Stimulated activated CD4-positive, alpha-beta T cell treated with anti-CD3 and anti-CD28 coated beads, Interleukin-1b, Interleukin-23, amount 100 ng/mL, for 4 hours (primary cell): ENCODE measurements around the gene NUP37.
"Not testable (repeated sequence)": the region's sequence is repeated elsewhere in the genome, so short reads cannot be mapped to it uniquely, and the experiment has no call there.

Experiments
- DNase-seq, 2 donors: peaks; one replicate each; pipeline ENCODE4 v3.0.0-alpha.2; 2020; ENCODE audit warnings: low read depth in 2 of 2

NUP37 gene

DNA sequence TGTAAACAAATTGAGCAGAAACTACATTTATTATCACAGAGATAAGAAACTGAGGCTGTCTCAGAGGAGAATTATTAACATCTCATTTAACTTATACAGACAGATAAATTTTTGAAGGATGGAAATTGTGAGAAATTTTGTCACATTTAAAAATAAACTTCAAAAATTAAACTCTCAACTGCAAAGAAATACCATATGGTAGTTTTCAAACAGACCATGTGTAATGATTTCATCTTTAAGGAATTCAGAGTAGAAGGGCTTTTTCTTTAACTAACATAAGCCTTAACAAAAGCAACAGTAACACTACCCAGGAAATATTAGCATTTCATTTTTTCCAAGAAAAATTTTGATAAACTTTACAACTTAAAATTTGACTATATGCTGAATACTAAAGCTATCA, 26.6 kb downstream of the NUP37 start:
- no peak for DNase-seq

DNA sequence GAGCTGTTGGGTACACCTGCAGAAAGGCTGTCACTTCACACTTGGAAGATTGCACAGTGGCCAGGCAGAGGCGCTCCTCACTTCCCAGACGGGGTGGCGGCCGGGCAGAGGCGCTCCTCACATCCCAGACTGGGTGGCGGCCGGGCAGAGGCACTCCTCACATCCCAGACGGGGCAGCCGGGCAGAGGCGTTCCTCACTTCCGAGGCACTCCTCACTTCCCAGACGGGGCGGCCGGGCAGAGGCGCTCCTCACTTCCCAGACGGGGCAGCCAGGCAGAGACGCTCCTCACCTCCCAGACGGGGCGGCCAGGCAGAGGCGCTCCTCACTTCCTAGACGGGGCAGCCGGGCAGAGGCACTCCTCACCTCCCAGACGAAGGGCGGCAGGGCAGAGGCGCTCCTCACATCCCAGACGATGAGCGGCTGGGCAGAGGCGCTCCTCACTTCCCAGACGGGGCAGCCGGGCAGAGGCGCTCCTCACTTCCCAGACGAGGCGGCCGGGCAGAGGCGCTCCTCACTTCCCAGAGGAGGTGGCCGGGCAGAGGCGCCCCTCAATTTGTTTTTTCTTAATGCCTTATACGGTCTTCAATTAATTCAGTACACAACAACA, 30.6 kb downstream of the NUP37 start:
- not testable (repeated sequence) for DNase-seq

- no peak for DNase-seq
Observed at GRCh38 chr12:102080842-102081241, 39.1 kb downstream of the NUP37 start.

DNA sequence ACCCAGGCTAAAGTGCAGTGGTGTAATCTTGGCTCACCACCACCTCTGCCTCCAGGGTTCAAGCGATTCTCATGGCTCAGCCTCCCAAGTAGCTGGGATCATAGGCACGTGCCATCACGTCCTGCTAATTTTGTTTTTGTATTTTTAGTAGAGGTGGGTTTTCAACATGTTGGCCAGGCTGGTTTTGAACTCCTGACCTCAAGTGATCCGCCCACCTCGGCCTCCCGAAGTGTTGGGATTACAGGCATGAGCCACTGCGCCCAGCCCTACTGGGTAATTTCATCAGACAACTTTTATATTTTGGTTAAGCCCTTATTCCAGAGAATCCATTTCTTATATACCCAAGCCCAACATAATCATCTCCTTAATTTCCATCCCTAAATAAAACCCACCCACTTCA, 47.8 kb downstream of the NUP37 start:
- not testable (repeated sequence) for DNase-seq

DNA sequence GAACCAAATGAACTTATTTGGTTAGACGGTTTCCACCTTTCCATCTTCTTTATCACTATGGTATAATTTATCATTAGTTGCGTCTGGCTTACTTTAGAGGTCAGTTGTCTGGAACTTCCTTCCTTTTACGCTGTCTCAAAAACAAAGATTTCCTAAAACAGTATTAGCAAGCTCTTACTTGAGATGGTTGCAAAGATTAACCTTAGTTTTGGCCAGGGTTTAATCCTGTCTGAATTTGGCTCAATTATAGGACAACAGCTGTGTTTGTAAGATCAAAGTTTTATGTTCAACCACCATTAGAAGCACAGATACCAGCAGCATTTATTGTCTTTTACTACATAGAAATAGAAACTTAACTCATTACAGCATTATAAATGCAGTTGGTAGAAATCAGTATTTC, 50.2 kb downstream of the NUP37 start:
- DNase-seq: no peak

DNA sequence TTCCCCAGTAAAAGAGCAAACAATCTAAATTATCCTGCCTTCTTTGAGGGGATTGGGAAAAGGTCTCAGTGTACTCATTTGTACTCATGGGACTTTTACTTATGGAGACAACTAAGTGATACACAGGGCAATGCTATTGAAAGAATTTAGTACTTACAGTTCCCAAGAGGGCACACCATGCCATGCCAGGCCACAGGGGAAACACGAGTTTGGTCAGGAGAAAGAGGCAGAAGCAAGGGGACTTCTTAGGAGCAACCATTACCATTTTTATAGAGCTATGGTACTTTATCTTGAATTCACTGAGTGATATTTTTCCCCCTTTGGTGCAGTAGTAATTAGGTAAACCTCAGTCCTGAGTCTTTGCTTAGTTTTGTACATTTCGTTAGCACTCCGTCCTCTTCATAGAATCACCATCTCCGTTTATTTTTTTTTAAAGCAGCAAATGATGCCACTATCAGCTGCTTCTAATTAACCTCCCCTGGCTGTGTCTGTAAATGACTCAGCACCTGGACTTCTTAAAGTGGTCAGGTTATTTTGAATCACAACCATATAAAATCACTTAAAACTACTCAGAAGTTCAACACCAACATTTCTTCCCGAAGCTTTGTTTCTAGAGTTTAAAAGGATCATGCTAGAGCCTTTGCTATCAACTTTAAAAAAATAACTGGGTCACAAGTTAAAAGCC, 52.2 kb downstream of the NUP37 start:
- no peak for DNase-seq

DNA sequence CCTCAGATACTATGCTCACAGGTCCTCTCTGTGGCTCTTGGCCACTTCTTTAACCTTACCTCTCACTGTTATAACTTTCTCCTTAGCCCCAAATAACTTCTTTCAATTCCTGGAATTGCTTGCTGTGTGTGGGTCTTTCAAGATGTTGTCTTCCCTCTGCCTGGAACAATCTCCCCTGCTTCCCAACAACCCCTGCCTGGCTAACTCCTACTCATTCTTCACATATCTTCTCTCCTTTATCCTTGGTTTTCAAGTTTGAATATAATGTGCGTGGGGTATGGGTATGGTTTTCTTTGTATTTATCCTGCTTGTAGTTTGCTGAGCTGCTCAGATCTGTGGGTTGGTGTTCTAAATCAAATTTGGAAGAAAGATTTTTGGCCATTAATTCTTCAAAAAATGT, 55.4 kb downstream of the NUP37 start:
- no peak for DNase-seq

GRCh38 chr12:102063069-102063468, 56.8 kb downstream of the NUP37 start:
- no peak for DNase-seq

GRCh38 chr12:102062419-102062806, 57.5 kb downstream of the NUP37 start:
- no peak for DNase-seq

GRCh38 chr12:102061560-102062418, 58.1 kb downstream of the NUP37 start, which contains the start of gene WASHC3:
WASHC3 (minus strand) TSS chr12:102061991; CDS start chr12:102061962, 29 bp downstream.
- DNase-seq: peak; percentile 89 to 91

DNA sequence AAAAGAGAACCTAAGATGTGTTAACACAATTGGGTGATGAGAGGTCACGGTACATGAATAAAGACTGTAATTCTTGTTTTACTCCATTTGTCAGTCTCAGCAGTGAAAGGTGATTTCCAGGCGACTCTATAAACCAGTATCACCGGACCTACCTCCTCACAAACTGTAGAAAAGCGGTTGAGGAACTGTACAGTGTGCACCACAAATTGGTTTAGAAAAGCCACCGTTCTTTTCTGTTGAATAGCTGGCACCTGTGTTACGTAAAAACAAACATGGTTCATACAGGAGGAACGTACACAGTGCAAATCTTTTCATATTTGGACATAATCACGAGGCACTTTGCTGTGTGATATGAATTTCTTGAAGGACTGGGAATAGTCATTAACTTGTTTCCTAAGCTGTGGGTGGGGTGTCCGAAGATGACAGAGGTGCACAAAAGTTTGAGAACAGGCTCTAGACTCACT, 58.8 kb downstream of the NUP37 start:
- no peak for DNase-seq

- no peak for DNase-seq
Observed at GRCh38 chr12:102059343-102059742, 60.6 kb downstream of the NUP37 start.

- DNase-seq: no peak
Observed at GRCh38 chr12:102054345-102054744, 65.6 kb downstream of the NUP37 start.

GRCh38 chr12:102053062-102053349, 66.9 kb downstream of the NUP37 start:
- no peak for DNase-seq

GRCh38 chr12:102052192-102053061, 67.5 kb downstream of the NUP37 start:
- DNase-seq: no peak

DNA sequence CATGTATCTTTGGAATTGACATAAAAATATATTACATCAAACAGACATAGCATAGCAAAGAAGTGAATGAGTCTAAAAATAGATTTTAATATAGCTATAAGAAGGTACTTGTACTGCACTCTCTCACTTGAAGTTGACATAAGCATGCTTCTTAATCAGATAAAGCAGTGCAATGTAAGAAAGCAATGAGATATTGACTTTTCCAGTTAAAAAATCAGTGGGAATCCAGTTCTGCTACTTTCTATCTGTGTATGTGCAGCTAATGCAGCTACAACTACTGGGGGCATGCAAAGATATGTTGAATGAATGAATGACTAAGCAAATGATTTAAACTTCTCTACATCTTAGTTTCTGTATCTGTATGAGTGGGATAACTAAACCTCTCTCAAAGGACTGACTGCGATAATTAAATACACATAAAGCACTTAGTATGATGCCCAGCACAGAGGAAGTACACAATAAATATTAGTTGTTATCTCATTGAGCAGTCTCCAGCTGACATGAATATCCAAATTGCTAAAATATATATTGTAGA, 68.4 kb downstream of the NUP37 start:
- no peak for DNase-seq

DNA sequence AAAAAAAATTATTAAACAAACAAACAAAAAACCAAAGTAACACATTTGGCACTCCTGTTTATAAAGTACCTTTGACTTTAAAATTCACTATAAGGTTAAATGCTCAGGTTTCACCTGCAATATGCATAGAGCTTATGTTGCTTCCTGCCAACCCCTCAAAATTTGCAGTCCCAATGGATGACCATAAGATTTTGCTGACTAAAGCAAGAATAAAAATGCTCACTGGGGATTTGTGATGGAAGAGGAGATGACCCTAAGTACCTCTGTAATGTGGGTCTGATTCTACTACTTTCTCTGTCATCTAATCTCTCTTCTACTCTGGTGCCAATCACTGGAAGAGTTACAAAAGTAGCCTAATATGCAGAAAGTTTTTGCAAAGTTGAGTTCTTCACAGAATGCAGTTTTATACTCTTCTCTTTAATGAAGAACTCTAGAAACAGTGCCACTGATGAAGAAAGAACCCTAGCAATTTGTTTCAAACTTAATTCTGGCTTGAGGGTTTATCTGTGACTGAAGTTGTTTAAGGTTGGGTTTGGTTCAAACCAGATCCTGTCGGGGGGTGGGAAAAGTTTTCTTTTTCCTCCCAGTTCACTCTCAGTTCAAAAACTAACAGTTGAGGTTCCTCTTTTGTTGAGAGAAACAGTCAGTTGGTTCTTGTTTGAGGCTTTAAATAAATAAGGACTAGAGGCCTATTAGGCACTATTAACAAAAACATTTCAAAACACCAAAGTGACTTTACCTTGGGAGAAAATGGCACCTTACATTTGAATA, 69.1 kb downstream of the NUP37 start:
- no peak for DNase-seq

DNA sequence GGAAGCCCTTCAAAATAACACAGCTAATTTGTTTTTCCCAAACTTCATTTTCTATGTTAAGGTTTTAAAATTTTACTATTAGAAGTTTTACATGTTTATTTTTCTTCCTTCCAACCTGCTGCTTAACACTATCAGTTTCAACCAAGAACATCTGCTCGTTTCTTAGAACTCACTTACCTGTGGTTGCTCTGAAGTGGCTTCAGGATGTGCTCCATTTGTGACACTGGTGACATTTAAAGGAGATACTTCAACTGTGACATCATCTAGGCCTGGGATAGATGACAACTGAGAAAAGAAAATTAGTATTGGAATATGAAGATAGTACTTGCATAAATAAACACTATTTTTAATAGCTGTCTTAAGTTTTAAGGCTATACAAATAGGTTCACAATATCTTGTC, 76.0 kb downstream of the NUP37 start:
- no peak for DNase-seq

GRCh38 chr12:102033991-102034745, 85.7 kb downstream of the NUP37 start:
- no peak for DNase-seq

- no peak for DNase-seq
Observed at GRCh38 chr12:102031852-102032251, 88.1 kb downstream of the NUP37 start.
